Gastroesophageal sphincter (tissue), 4 donors: ENCODE data around the gene RYR3. TPM values are rescaled to one million over a fixed set of nuclear protein-coding genes. Genes with fewer than 3 reads are reported as not detected.

Experiments used
- ATAC-seq: fragments of 150-250 bp; one replicate; pipeline ENCODE4 v1.9.1; 2016; ENCODE audit warnings: mild to moderate bottlenecking, moderate library complexity
- H3K27ac ChIP-seq, 4 donors: fragments of 200-600 bp; sonication (generic) in 3 of 4; 1 replicate in 3 of 4; 2 replicates in 1 of 4; pipeline ENCODE4 v1.5.1; 2016 to 2019
- H3K27me3 ChIP-seq: fragments of 200-600 bp; sonication (generic); one replicate; pipeline ENCODE4 v1.5.1; 2019
- H3K36me3 ChIP-seq, 2 donors: fragments of 200-600 bp; sonication (generic); one replicate each; pipeline ENCODE4 v1.5.1; 2019; ENCODE audit warnings: control low read depth in 1 of 2
- H3K4me1 ChIP-seq, 3 donors: fragments of 200-600 bp; sonication (generic); 1 replicate in 2 of 3; 2 replicates in 1 of 3; pipeline ENCODE4 v1.5.1; 2016 to 2019; ENCODE audit warnings: control low read depth in 2 of 3
- H3K4me3 ChIP-seq, 2 donors: fragments of 200-600 bp; sonication (generic); one replicate each; pipeline ENCODE4 v1.5.1; 2019; ENCODE audit warnings: mild to moderate bottlenecking in 1 of 2, moderate library complexity in 1 of 2
- H3K9me3 ChIP-seq, 3 donors: fragments of 200-600 bp; sonication (generic); one replicate each; pipeline ENCODE4 v1.5.1; 2017 to 2019; ENCODE audit warnings: control low read depth in 2 of 3
- EP300 ChIP-seq: sonication (generic); formaldehyde crosslinking; IDR thresholded peaks from one replicate; pipeline ENCODE4 v1.6.1; 2017; ENCODE audit warnings: antibody characterized with exemption, mild to moderate bottlenecking
- POLR2A ChIP-seq, 2 donors: fragments of 450-650 bp; IDR thresholded peaks; one replicate each; pipeline ENCODE4 v1.6.1; 2017; ENCODE audit warnings: antibody characterized with exemption in 2 of 2, mild to moderate bottlenecking in 2 of 2, moderate library complexity in 1 of 2
- POLR2AphosphoS5 ChIP-seq: sonication (generic); formaldehyde crosslinking; IDR thresholded peaks from one replicate; pipeline ENCODE4 v1.6.1; 2017; ENCODE audit warnings: antibody characterized with exemption
- WGBS, 2 donors: methylation state at CpG; one replicate each; pipeline ENCODE4 v1.1.5; 2018; ENCODE audit warnings: low coverage in 1 of 2; 5-methylcytosine and 5-hydroxymethylcytosine counted together
- total RNA-seq, 4 donors: library from RNA; depleted of rRNA; stranded (reverse); fragments of >200 nt; gene quantifications; one replicate each; pipeline ENCODE4 v1.1.0, GENCODE V29; 2016
- TF ChIP-seq, protein P1 (sequence below), 4 experiments: fragments of 200-600 bp in 2 of 4; fragments of 450-650 bp in 2 of 4; sonication (generic) in 1 of 4; IDR thresholded peaks; one replicate each; pipeline ENCODE4 v1.5.1; 2017 to 2019; ENCODE audit warnings: antibody characterized with exemption in 4 of 4, mild to moderate bottlenecking in 2 of 4, moderate library complexity in 2 of 4

The RYR3 gene
- total RNA-seq, 4 donors from 2014 or later = 3.5 to 10.2 (median 6.2) TPM

DNA sequence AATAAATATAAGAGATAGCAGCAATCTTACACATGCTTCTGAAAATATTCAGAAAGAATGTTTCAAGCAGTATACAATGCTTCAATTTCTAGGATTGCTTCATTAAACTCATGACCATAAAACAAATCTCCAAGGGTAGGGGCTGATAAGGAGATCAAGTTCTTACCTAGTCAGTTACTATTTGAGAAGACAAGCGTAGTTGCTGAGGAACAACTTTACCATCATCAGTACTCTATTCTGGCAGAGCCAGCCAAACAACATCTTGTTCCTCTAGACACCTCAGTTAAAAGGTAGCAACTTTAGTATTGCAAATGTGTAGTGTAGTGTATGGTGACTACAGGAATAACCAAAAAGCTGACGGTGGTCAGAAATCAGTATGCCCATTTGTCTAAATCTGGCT, 572.2 kb downstream of the RYR3 start:
- Histone ChIP-seq H3K27me3 (no peaks in the 10 kb centered on the region), H3K36me3 (no peaks in the 10 kb centered on the region), H3K4me3 (no peak overlapping the region), H3K4me1 (no peaks in the 10 kb centered on the region), H3K27ac (no peak overlapping the region), H3K9me3 (no peaks in the 10 kb centered on the region)
- ATAC-seq = no peak
- no peak for TF ChIP-seq POLR2A (IDR thresholded peaks at IDR 0.05)
- 93 to 100% methylated on average over 2 of the region's 2 CpGs for WGBS, 2 donors

DNA sequence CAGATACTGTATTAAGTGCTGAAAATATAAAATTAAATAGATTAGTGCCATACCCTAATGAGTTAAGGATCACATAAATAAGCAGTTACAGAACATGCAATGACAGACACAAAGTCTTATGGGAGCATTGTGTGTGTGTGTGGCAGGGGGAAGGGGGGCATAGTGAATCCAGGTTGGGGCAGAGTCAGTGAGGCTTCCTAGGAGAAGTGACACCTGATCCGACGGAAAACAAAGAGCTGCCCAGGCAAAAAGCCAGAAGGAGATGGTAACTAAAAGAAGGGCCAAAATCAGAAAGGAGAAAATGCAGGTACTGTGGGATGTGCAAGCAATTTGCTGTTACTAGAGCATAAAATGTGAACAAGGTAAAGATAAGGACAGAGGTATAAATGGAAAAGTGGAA, 577.4 kb downstream of the RYR3 start:
- H3K4me3 ChIP-seq = no peak overlapping the region
- H3K36me3 ChIP-seq = no peaks in the 10 kb centered on the region
- H3K27ac ChIP-seq = no peak overlapping the region
- no peaks in the 10 kb centered on the region for H3K27me3 ChIP-seq
- H3K9me3 ChIP-seq = no peaks in the 10 kb centered on the region
- H3K4me1 ChIP-seq = no peaks in the 10 kb centered on the region
- no peak for ATAC-seq
- WGBS, 2 donors = 30 to 44% methylated on average over 2 of the region's 2 CpGs
- TF ChIP-seq, protein P1, sequence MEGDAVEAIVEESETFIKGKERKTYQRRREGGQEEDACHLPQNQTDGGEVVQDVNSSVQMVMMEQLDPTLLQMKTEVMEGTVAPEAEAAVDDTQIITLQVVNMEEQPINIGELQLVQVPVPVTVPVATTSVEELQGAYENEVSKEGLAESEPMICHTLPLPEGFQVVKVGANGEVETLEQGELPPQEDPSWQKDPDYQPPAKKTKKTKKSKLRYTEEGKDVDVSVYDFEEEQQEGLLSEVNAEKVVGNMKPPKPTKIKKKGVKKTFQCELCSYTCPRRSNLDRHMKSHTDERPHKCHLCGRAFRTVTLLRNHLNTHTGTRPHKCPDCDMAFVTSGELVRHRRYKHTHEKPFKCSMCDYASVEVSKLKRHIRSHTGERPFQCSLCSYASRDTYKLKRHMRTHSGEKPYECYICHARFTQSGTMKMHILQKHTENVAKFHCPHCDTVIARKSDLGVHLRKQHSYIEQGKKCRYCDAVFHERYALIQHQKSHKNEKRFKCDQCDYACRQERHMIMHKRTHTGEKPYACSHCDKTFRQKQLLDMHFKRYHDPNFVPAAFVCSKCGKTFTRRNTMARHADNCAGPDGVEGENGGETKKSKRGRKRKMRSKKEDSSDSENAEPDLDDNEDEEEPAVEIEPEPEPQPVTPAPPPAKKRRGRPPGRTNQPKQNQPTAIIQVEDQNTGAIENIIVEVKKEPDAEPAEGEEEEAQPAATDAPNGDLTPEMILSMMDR (IDR thresholded peaks at IDR 0.05) = no peak
- TF ChIP-seq POLR2A (IDR thresholded peaks at IDR 0.05) (no peak), POLR2AphosphoS5 (no peak), EP300 (no peak)

DNA sequence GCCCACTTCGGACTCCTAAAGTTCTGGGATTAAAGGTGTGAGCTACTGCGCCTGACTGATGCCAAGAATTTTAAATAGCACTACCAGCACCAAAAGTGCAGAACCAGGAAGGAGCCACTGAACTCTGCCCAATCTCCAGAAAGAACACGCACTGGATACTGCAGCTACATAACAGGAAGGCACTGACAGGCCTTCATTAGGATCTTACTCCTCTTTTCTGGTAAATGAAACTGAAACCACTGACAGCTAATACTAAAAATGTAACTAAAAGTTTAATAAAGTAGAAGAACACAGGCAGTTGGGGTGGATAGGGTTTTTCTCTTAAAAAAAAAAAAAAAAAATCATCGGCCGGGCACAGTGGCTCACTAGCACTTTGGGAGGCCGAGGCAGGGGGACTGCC, 583.4 kb downstream of the RYR3 start:
- Histone ChIP-seq H3K4me1 (no peaks in the 10 kb centered on the region), H3K4me3 (no peak overlapping the region), H3K27me3 (no peaks in the 10 kb centered on the region), H3K27ac (no peak overlapping the region), H3K36me3 (no peaks in the 10 kb centered on the region), H3K9me3 (no peaks in the 10 kb centered on the region)
- ATAC-seq = no peak
- WGBS, 2 donors = 70 to 92% methylated on average over 4 to 5 of the region's 6 CpGs
- TF ChIP-seq POLR2AphosphoS5 (no peak), POLR2A (IDR thresholded peaks at IDR 0.05) (no peak), EP300 (no peak)
- TF ChIP-seq, protein P1 (IDR thresholded peaks at IDR 0.05) = no peak

DNA sequence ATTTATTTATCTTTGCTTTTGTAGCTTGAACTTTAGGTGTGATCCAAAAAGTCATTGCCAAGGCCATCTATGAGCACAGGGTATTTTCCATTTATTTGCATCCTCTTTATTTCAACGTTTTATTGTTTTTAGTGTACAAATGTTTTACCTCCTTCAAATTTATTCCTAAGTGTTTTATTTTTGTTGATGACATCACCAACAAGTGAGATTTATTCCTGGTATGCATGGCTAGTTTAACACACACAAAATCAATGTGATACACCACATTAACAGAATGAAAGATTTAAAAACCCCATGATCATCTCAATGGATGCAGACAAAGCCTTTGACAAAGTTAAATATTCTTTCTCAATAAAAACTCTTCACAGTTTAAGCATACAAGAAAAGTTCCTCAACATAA, 591.3 kb downstream of the RYR3 start:
- TF ChIP-seq, protein P1 (IDR thresholded peaks at IDR 0.05) = no peak
- TF ChIP-seq POLR2A (IDR thresholded peaks at IDR 0.05) (no peak), EP300 (no peak), POLR2AphosphoS5 (no peak)
- H3K27me3 ChIP-seq = no peaks in the 10 kb centered on the region

DNA sequence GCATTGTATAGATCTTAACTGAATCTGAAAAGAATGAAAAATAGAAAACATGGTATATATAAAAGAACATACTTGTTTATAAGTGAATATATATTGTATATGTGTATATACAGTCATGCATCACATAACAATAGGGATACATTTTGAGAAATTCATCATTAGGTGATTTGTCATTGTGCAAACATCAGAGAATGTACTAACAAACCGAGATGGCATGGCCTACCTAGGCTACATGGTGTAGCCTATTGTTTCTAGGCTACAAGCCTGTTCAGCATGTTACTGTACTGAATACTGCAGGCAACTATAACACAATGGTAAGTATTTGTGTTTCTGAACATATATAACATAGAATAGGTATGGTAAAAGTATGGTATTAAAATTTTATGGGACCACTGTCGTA, 592.9 kb downstream of the RYR3 start:
- WGBS, 2 donors = 89 to 96% methylated on average over 2 of the region's 2 CpGs
- Histone ChIP-seq H3K36me3 (no peaks in the 10 kb centered on the region), H3K27me3 (no peaks in the 10 kb centered on the region), H3K4me1 (no peaks in the 10 kb centered on the region), H3K4me3 (no peak overlapping the region), H3K27ac (no peak overlapping the region), H3K9me3 (no peaks in the 10 kb centered on the region)
- no peak for ATAC-seq
- TF ChIP-seq EP300 = no peak
- TF ChIP-seq POLR2AphosphoS5 = no peak
- TF ChIP-seq, protein P1 (IDR thresholded peaks at IDR 0.05) = no peak
- no peak for TF ChIP-seq POLR2A (IDR thresholded peaks at IDR 0.05)

More for the DNA sequence above, 591.3 kb downstream of the RYR3 start:
- no peak for ATAC-seq
- Histone ChIP-seq H3K36me3 (no peaks in the 10 kb centered on the region), H3K4me1 (no peaks in the 10 kb centered on the region), H3K27ac (no peak overlapping the region), H3K9me3 (no peaks in the 10 kb centered on the region), H3K4me3 (no peak overlapping the region)
- WGBS, 2 donors = 0% methylated on average over 1 of the region's 1 CpG

DNA sequence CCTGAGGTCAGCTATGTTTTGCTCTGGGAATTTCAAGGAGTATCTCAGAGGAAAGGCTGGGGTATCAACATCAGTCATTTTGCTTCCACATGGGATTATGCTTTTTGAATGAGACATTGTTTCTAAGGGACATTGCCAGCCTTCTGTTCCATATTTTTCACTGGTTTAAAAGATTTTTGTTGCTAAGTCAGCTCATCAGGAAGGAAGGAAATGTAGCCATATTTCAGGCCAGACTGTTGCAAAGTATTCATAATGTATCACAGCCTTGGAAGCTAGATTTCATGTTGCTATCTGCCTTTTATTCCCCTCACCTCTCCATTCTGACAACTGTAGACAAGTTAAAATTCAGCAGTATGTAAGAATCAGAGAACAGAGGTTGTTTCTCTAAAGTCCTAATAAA, 596.6 kb downstream of the RYR3 start:
- no peak overlapping the region for H3K27ac ChIP-seq
- H3K9me3 ChIP-seq = no peaks in the 10 kb centered on the region
- no peaks in the 10 kb centered on the region for H3K36me3 ChIP-seq
- H3K27me3 ChIP-seq = no peaks in the 10 kb centered on the region
- H3K4me3 ChIP-seq = no peak overlapping the region
- ATAC-seq = no peak
- TF ChIP-seq, protein P1 (IDR thresholded peaks at IDR 0.05) = no peak
- no peak for TF ChIP-seq POLR2A (IDR thresholded peaks at IDR 0.05)
- no peak for TF ChIP-seq POLR2AphosphoS5
- no peak for TF ChIP-seq EP300
- H3K4me1 ChIP-seq = no peaks in the 10 kb centered on the region
